ENCODE results near the gene FAF1.
"Not testable (repeated sequence)": the region's sequence is repeated elsewhere in the genome, so short reads cannot be mapped to it uniquely, and the experiment has no call there.

The FAF1 gene

GRCh38 chr1:50847303-50847702, 112.8 kb downstream of the FAF1 start:
- DNase-seq (ENCODE audit: low read depth in 2 of 2): no peak

- no peak for DNase-seq (ENCODE audit: low read depth in 2 of 2)
Observed at GRCh38 chr1:50846224-50846839, 113.7 kb downstream of the FAF1 start.

- no peak for DNase-seq (ENCODE audit: low read depth in 2 of 2)
Observed at GRCh38 chr1:50841791-50842387, 118.2 kb downstream of the FAF1 start.

GRCh38 chr1:50836117-50836516, 124.0 kb downstream of the FAF1 start:
- DNase-seq (ENCODE audit: low read depth in 2 of 2): no peak

GRCh38 chr1:50833216-50833615, 126.9 kb downstream of the FAF1 start:
- DNase-seq (ENCODE audit: low read depth in 2 of 2): no peak

GRCh38 chr1:50832167-50832566, 127.9 kb downstream of the FAF1 start:
- no peak for DNase-seq (ENCODE audit: low read depth in 2 of 2)

GRCh38 chr1:50831300-50832061, 128.6 kb downstream of the FAF1 start:
- no peak for DNase-seq (ENCODE audit: low read depth in 2 of 2)

- no peak for DNase-seq (ENCODE audit: low read depth in 2 of 2)
Observed at GRCh38 chr1:50830621-50831020, 129.4 kb downstream of the FAF1 start.

- no peak for DNase-seq (ENCODE audit: low read depth in 2 of 2)
Observed at GRCh38 chr1:50829014-50829958, 130.8 kb downstream of the FAF1 start.

- DNase-seq (ENCODE audit: low read depth in 2 of 2): no peak
Observed at GRCh38 chr1:50827546-50827945, 132.5 kb downstream of the FAF1 start.

- not testable (repeated sequence) for DNase-seq (ENCODE audit: low read depth in 2 of 2)
Observed at GRCh38 chr1:50826792-50827191, 133.3 kb downstream of the FAF1 start.

- no peak for DNase-seq (ENCODE audit: low read depth in 2 of 2)
Observed at GRCh38 chr1:50822035-50822776, 137.9 kb downstream of the FAF1 start.

- no peak for DNase-seq (ENCODE audit: low read depth in 2 of 2)
Observed at GRCh38 chr1:50820545-50820944, 139.5 kb downstream of the FAF1 start.

GRCh38 chr1:50812346-50812745, 147.7 kb downstream of the FAF1 start:
- no peak for DNase-seq (ENCODE audit: low read depth in 2 of 2)

GRCh38 chr1:50808296-50808695, 151.8 kb downstream of the FAF1 start:
- no peak for DNase-seq (ENCODE audit: low read depth in 2 of 2)

GRCh38 chr1:50796272-50796671, 163.8 kb downstream of the FAF1 start:
- no peak for DNase-seq (ENCODE audit: low read depth in 2 of 2)

GRCh38 chr1:50793521-50793920, 166.5 kb downstream of the FAF1 start:
- no peak for DNase-seq (ENCODE audit: low read depth in 2 of 2)

GRCh38 chr1:50787266-50787665, 172.8 kb downstream of the FAF1 start:
- DNase-seq (ENCODE audit: low read depth in 2 of 2): no peak

GRCh38 chr1:50783286-50783685, 176.8 kb downstream of the FAF1 start:
- DNase-seq (ENCODE audit: low read depth in 2 of 2): no peak

- no peak for DNase-seq (ENCODE audit: low read depth in 2 of 2)
Observed at GRCh38 chr1:50780797-50781196, 179.3 kb downstream of the FAF1 start.

GRCh38 chr1:50779801-50780200, 180.3 kb downstream of the FAF1 start:
- DNase-seq (ENCODE audit: low read depth in 2 of 2): no peak

Measured in stimulated activated CD8-positive, alpha-beta memory T cell treated with anti-CD3 and anti-CD28 coated beads, Interleukin-15, amount 100 ng/mL, for 48 hours (primary cell).